Mammary epithelial cell (primary cell): ENCODE data around the gene ST3GAL5.

Experiments
- EZH2 ChIP-seq: IDR thresholded peaks from 2 replicates; pipeline ENCODE4 v1.6.1; 2012; ENCODE audit warnings: low read length, inconsistent platforms, borderline replicate concordance
- TF ChIP-seq, protein P1 (sequence below), 2 donors: IDR thresholded peaks in 1 of 2; conservative IDR thresholded peaks in 1 of 2; 2 replicates each; pipeline ENCODE4 v1.5.1; 2011 to 2012; ENCODE audit warnings: inconsistent platforms in 2 of 2, low read length in 2 of 2, mild to moderate bottlenecking in 2 of 2, control low read depth in 1 of 2, low read depth in 1 of 2; ENCODE audit not compliant: insufficient read depth in 1 of 2; ENCODE audit errors: extremely low read depth in 1 of 2

- TF ChIP-seq, protein P1, sequence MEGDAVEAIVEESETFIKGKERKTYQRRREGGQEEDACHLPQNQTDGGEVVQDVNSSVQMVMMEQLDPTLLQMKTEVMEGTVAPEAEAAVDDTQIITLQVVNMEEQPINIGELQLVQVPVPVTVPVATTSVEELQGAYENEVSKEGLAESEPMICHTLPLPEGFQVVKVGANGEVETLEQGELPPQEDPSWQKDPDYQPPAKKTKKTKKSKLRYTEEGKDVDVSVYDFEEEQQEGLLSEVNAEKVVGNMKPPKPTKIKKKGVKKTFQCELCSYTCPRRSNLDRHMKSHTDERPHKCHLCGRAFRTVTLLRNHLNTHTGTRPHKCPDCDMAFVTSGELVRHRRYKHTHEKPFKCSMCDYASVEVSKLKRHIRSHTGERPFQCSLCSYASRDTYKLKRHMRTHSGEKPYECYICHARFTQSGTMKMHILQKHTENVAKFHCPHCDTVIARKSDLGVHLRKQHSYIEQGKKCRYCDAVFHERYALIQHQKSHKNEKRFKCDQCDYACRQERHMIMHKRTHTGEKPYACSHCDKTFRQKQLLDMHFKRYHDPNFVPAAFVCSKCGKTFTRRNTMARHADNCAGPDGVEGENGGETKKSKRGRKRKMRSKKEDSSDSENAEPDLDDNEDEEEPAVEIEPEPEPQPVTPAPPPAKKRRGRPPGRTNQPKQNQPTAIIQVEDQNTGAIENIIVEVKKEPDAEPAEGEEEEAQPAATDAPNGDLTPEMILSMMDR (conservative IDR thresholded peaks at IDR 0.05 in 1 of 2, IDR thresholded peaks at IDR 0.05 in 1 of 2; ENCODE audit: extremely low read depth in 1 of 2, insufficient read depth in 1 of 2, low read depth in 1 of 2, low read length in 2 of 2), result no peak
- TF ChIP-seq EZH2, result no peak
Observed at GRCh38 chr2:85899849-85900248, 11.1 kb upstream of the ST3GAL5 start.
